Neuronal stem cell (in vitro differentiated cells): Measurements from ENCODE around the gene CLEC2L.

Source experiments
- DNase-seq: peaks from one replicate; pipeline ENCODE4 v3.0.0-alpha.2; 2013; ENCODE audit warnings: low spot score
- H2AFZ ChIP-seq: one replicate; pipeline ENCODE4 v1.6.1; 2013; ENCODE audit warnings: mild to moderate bottlenecking, low read length, inconsistent platforms
- H2AK5ac ChIP-seq: 2 replicates; pipeline ENCODE4 v1.6.1; 2013; ENCODE audit warnings: low read depth, mild to moderate bottlenecking, inconsistent platforms, low read length, moderate library complexity, mixed read lengths
- H2BK120ac ChIP-seq: 2 replicates; pipeline ENCODE4 v1.6.1; 2013; ENCODE audit warnings: low read depth, mild to moderate bottlenecking, inconsistent platforms, low read length, moderate library complexity, mixed read lengths
- H2BK12ac ChIP-seq: one replicate; pipeline ENCODE4 v1.6.1; 2013; ENCODE audit warnings: low read length, inconsistent platforms
- H2BK15ac ChIP-seq: 2 replicates; pipeline ENCODE4 v1.6.1; 2013; ENCODE audit warnings: mild to moderate bottlenecking, low read length, inconsistent platforms, mixed read lengths
- H2BK5ac ChIP-seq: one replicate; pipeline ENCODE4 v1.6.1; 2013; ENCODE audit warnings: inconsistent platforms, mild to moderate bottlenecking, low read length, moderate library complexity
- H3K14ac ChIP-seq: one replicate; pipeline ENCODE4 v1.6.1; 2013; ENCODE audit warnings: low read length, inconsistent platforms
- H3K18ac ChIP-seq: 2 replicates; pipeline ENCODE4 v1.6.1; 2013; ENCODE audit warnings: low read length, inconsistent platforms
- H3K23ac ChIP-seq: 2 replicates; pipeline ENCODE4 v1.6.1; 2013; ENCODE audit warnings: low read depth, mild to moderate bottlenecking, mixed read lengths, low read length, inconsistent platforms; ENCODE audit not compliant: poor library complexity
- H3K27ac ChIP-seq: replicated peaks from 3 replicates; pipeline ENCODE4 v1.5.1; 2013; ENCODE audit warnings: low read length, inconsistent platforms
- H3K27me3 ChIP-seq, 3 experiments: 2 replicates each; pipeline ENCODE4 v1.6.1; 2013; ENCODE audit warnings: low read length in 3 of 3, mild to moderate bottlenecking in 2 of 3, inconsistent platforms in 1 of 3, low read depth in 1 of 3, mixed read lengths in 1 of 3, moderate library complexity in 1 of 3; ENCODE audit not compliant: control insufficient read depth in 3 of 3, insufficient read depth in 3 of 3
- H3K36me3 ChIP-seq, 2 donors: replicated peaks in 1 of 2; 2 replicates each; pipeline ENCODE4 v1.6.1; 2013; ENCODE audit warnings: low read length in 2 of 2; ENCODE audit not compliant: control insufficient read depth in 2 of 2, insufficient read depth in 2 of 2
- H3K4ac ChIP-seq: 2 replicates; pipeline ENCODE4 v1.6.1; 2013; ENCODE audit warnings: inconsistent platforms, mild to moderate bottlenecking, low read length, moderate library complexity
- H3K4me1 ChIP-seq, 2 donors: 1 replicate in 1 of 2; 2 replicates in 1 of 2; pipeline ENCODE4 v1.6.1; 2013; ENCODE audit warnings: low read length in 2 of 2, low read depth in 1 of 2; ENCODE audit not compliant: control insufficient read depth in 2 of 2, insufficient read depth in 1 of 2
- H3K4me2 ChIP-seq: one replicate; pipeline ENCODE4 v1.6.1; 2013; ENCODE audit warnings: mild to moderate bottlenecking, low read length, inconsistent platforms; ENCODE audit not compliant: insufficient read depth, poor library complexity, severe bottlenecking
- H3K4me3 ChIP-seq, 2 donors: 2 replicates each; pipeline ENCODE4 v1.5.1; 2013; ENCODE audit warnings: low read length in 2 of 2, mild to moderate bottlenecking in 2 of 2, inconsistent platforms in 1 of 2, moderate library complexity in 1 of 2
- H3K79me1 ChIP-seq: one replicate; pipeline ENCODE4 v1.6.1; 2013; ENCODE audit warnings: low read depth, mild to moderate bottlenecking, inconsistent platforms, low read length, moderate library complexity
- H3K9ac ChIP-seq: one replicate; pipeline ENCODE4 v1.6.1; 2013; ENCODE audit warnings: mild to moderate bottlenecking, low read depth, low read length, inconsistent platforms; ENCODE audit not compliant: poor library complexity
- H3K9me3 ChIP-seq, 2 donors: replicated peaks in 1 of 2; 2 replicates each; pipeline versions ENCODE3 to v1.6.1; 2013; ENCODE audit warnings: low read length in 2 of 2, mild to moderate bottlenecking in 2 of 2, inconsistent platforms in 1 of 2, low read depth in 1 of 2, mixed read lengths in 1 of 2, moderate library complexity in 1 of 2; ENCODE audit not compliant: control insufficient read depth in 2 of 2, insufficient read depth in 1 of 2
- H4K8ac ChIP-seq: one replicate; pipeline ENCODE4 v1.6.1; 2013; ENCODE audit warnings: low read depth, mild to moderate bottlenecking, inconsistent platforms, low read length, moderate library complexity
- H4K91ac ChIP-seq: one replicate; pipeline ENCODE4 v1.6.1; 2013; ENCODE audit warnings: low read length, low read depth, mild to moderate bottlenecking, inconsistent platforms; ENCODE audit not compliant: poor library complexity
- WGBS, 2 donors: extraction: QIAGEN DNeasy Blood & Tissue Kit; methylation state at CpG; one replicate each; pipeline ENCODE4 v1.1.7; 2013; ENCODE audit warnings: missing lambda C conversion rate in 2 of 2, mixed read lengths in 1 of 2; ENCODE audit not compliant: insufficient read length in 2 of 2, insufficient replicate concordance in 1 of 2; ENCODE audit errors: extremely low coverage in 2 of 2; 5-methylcytosine and 5-hydroxymethylcytosine counted together

The CLEC2L gene

GRCh38 chr7:139591550-139592195, 68.2 kb downstream of the CLEC2L start:
- no peak overlapping the region for H2BK120ac ChIP-seq
- H3K4me3 ChIP-seq, result no peak overlapping the region
- peaks cover 25 to 92% of the 10 kb centered on the region in 2 donors for H3K36me3 ChIP-seq
- H2AFZ ChIP-seq, result no peak overlapping the region
- no peaks in the 10 kb centered on the region for H3K9me3 ChIP-seq
- H2BK5ac ChIP-seq, result no peak overlapping the region
- H2BK12ac ChIP-seq, result no peak overlapping the region
- H3K23ac ChIP-seq, result no peak overlapping the region
- no peak overlapping the region for H3K9ac ChIP-seq
- H3K4ac ChIP-seq, result no peak overlapping the region
- no peaks in the 10 kb centered on the region for H3K79me1 ChIP-seq
- H2BK15ac ChIP-seq, result no peak overlapping the region
- H3K18ac ChIP-seq, result no peak overlapping the region
- no peak overlapping the region for H3K14ac ChIP-seq
- WGBS, 2 donors, result no CpG with 5 or more reads among the region's 3 CpGs
- DNase-seq, result no peak
- no peak overlapping the region for H3K4me2 ChIP-seq
- peaks cover 0 to 3% of the 10 kb centered on the region in 2 donors for H3K4me1 ChIP-seq
- H3K27me3 ChIP-seq, result no peaks in the 10 kb centered on the region
- H4K8ac ChIP-seq, result no peak overlapping the region
- H3K27ac ChIP-seq, result no peak overlapping the region
- H4K91ac ChIP-seq, result no peak overlapping the region
- no peak overlapping the region for H2AK5ac ChIP-seq

- no peak overlapping the region for H2BK15ac ChIP-seq
- H3K27me3 ChIP-seq, result no peaks in the 10 kb centered on the region
- no peak overlapping the region for H2AFZ ChIP-seq
- no peak overlapping the region for H3K23ac ChIP-seq
- no peak overlapping the region for H4K91ac ChIP-seq
- peaks cover 26 to 94% of the 10 kb centered on the region in 2 donors for H3K36me3 ChIP-seq
- no peak overlapping the region for H3K14ac ChIP-seq
- no peak overlapping the region for H2BK120ac ChIP-seq
- H3K27ac ChIP-seq, result no peak overlapping the region
- no peak for DNase-seq
- no peak overlapping the region for H2AK5ac ChIP-seq
- H2BK5ac ChIP-seq, result no peak overlapping the region
- no peaks in the 10 kb centered on the region for H3K9me3 ChIP-seq
- no peak overlapping the region for H2BK12ac ChIP-seq
- no peak overlapping the region for H3K4me3 ChIP-seq
- no CpG with 5 or more reads among the region's 4 CpGs for WGBS, 2 donors
- no peak overlapping the region for H4K8ac ChIP-seq
- H3K18ac ChIP-seq, result no peak overlapping the region
- peaks cover 0 to 3% of the 10 kb centered on the region in 2 donors for H3K4me1 ChIP-seq
- H3K4me2 ChIP-seq, result no peak overlapping the region
- H3K4ac ChIP-seq, result no peak overlapping the region
- H3K9ac ChIP-seq, result no peak overlapping the region
- H3K79me1 ChIP-seq, result no peaks in the 10 kb centered on the region
These were observed 69.4 kb downstream of the CLEC2L start for GRCh38 chr7:139592801-139593461.

GRCh38 chr7:139594090-139594489, 70.6 kb downstream of the CLEC2L start:
- Histone ChIP-seq H2BK15ac (no peak overlapping the region), H3K23ac (no peak overlapping the region), H3K9ac (no peak overlapping the region), H3K27me3 (no peaks in the 10 kb centered on the region), H3K4ac (no peak overlapping the region), H3K18ac (no peak overlapping the region), H3K27ac (no peak overlapping the region), H3K14ac (no peak overlapping the region), H3K79me1 (no peaks in the 10 kb centered on the region), H3K4me2 (no peak overlapping the region), H3K4me1 (no peaks in the 10 kb centered on the region), H2AFZ (no peak overlapping the region), H4K8ac (no peak overlapping the region), H2AK5ac (no peak overlapping the region), H3K9me3 (no peaks in the 10 kb centered on the region), H2BK120ac (no peak overlapping the region), H4K91ac (no peak overlapping the region), H3K36me3 (peaks cover 29 to 99% of the 10 kb centered on the region in 2 donors), H3K4me3 (no peak overlapping the region), H2BK5ac (no peak overlapping the region), H2BK12ac (no peak overlapping the region)
- no peak for DNase-seq
- no CpG with 5 or more reads among the region's 2 CpGs for WGBS, 2 donors
